Transverse colon (tissue), 4 donors: ENCODE data around the gene SCRG1. TPM values are rescaled to one million over a fixed set of nuclear protein-coding genes. Genes with fewer than 3 reads are reported as not detected.

Experiments used
- DNase-seq: peaks from one replicate; pipeline ENCODE4 v3.0.0-alpha.2; 2019
- H3K27ac ChIP-seq, 4 donors: fragments of 200-600 bp; sonication (generic); 2 replicates each; pipeline ENCODE4 v1.5.1; 2016 to 2018; ENCODE audit warnings: inconsistent platforms in 4 of 4
- H3K27me3 ChIP-seq: fragments of 200-600 bp; sonication (generic); 2 replicates; pipeline ENCODE4 v1.5.1; 2017; ENCODE audit warnings: inconsistent platforms
- H3K36me3 ChIP-seq, 4 donors: fragments of 200-600 bp; sonication (generic); 2 replicates each; pipeline ENCODE4 v1.5.1; 2017 to 2019; ENCODE audit warnings: inconsistent platforms in 4 of 4
- H3K4me1 ChIP-seq, 4 donors: fragments of 200-600 bp; sonication (generic); 2 replicates each; pipeline ENCODE4 v1.5.1; 2017 to 2020; ENCODE audit warnings: inconsistent platforms in 4 of 4
- H3K4me3 ChIP-seq, 4 donors: fragments of 200-600 bp; sonication (generic); 1 replicate in 1 of 4; 2 replicates in 3 of 4; pipeline versions ENCODE4 v1.5.1 to v1.6.1; 2017 to 2019; ENCODE audit warnings: inconsistent platforms in 4 of 4
- H3K9me3 ChIP-seq, 2 donors: fragments of 200-600 bp; sonication (generic); 2 replicates each; pipeline ENCODE4 v1.5.1; 2017 to 2019; ENCODE audit warnings: inconsistent platforms in 2 of 2
- CTCF ChIP-seq, 5 experiments: fragments of 200-600 bp in 3 of 5; fragments of 450-650 bp in 2 of 5; sonication (generic) in 3 of 5; IDR thresholded peaks; 1 replicate in 2 of 5; 2 replicates in 3 of 5; pipeline ENCODE4 v1.5.1; 2016 to 2017; ENCODE audit warnings: antibody characterized with exemption in 5 of 5, inconsistent platforms in 3 of 5, mild to moderate bottlenecking in 2 of 5, moderate library complexity in 1 of 5
- EP300 ChIP-seq: sonication (generic); formaldehyde crosslinking; IDR thresholded peaks from one replicate; pipeline ENCODE4 v1.6.1; 2017; ENCODE audit warnings: antibody characterized with exemption, low read depth
- POLR2A ChIP-seq: fragments of 450-650 bp; IDR thresholded peaks from one replicate; pipeline ENCODE4 v1.6.1; 2016; ENCODE audit warnings: antibody characterized with exemption, mild to moderate bottlenecking, moderate library complexity
- POLR2AphosphoS5 ChIP-seq, 3 donors: sonication (generic); formaldehyde crosslinking; IDR thresholded peaks; one replicate each; pipeline ENCODE4 v1.6.1; 2016; ENCODE audit warnings: antibody characterized with exemption in 3 of 3
- WGBS, 2 donors: methylation state at CpG; one replicate each; pipeline ENCODE4 v1.1.5; 2018; ENCODE audit warnings: low coverage in 1 of 2; 5-methylcytosine and 5-hydroxymethylcytosine counted together
- in situ Hi-C, 4 donors: fragments of 200-750 bp; cut with MboI; loops; one replicate each; pipeline versions ENCODE4 v1.15.0 to v1.15.1; 2017; ENCODE audit warnings: low sequenced_read_pairs in 3 of 4, low pct_ligation_motif_present in 1 of 4, low pct_unique_long_range_greater_than_20kb in 1 of 4
- intact Hi-C: fragments of 100-400 bp; cut with DNase I; formaldehyde crosslinking; loops from one replicate; pipeline ENCODE4 v1.15.1; 2023; ENCODE audit warnings: low total_unique reads
- total RNA-seq, 4 donors: library from RNA; depleted of rRNA; stranded (reverse); fragments of >200 nt; gene quantifications; one replicate each; pipeline ENCODE4 v1.1.0, GENCODE V29; 2016

SCRG1 gene
- total RNA-seq, 4 donors from 2014 or later, result 0.32 to 1.4 (median 1.0) TPM

- intact Hi-C loops (no loop called here), in situ Hi-C loops (no loop called here)
- Histone ChIP-seq H3K27me3 (no peaks in the 10 kb centered on the region), H3K27ac (no peak overlapping the region), H3K4me3 (no peak overlapping the region), H3K4me1 (peaks cover 0 to 6% (median 0%) of the 10 kb centered on the region in 4 donors), H3K9me3 (no peaks in the 10 kb centered on the region), H3K36me3 (no peaks in the 10 kb centered on the region)
- WGBS, 2 donors, result 40 to 54% methylated on average over 4 to 5 of the region's 5 CpGs
- no peak for DNase-seq
- TF ChIP-seq CTCF (IDR thresholded peaks at IDR 0.05), result peak in 3 of 5 experiments; percentile 9 to 16 (median 11)
- no peak for TF ChIP-seq POLR2A
- no peak for TF ChIP-seq POLR2AphosphoS5 (IDR thresholded peaks at IDR 0.05)
- TF ChIP-seq EP300, result no peak
Observed at GRCh38 chr4:173360587-173361221, 38.2 kb downstream of the SCRG1 start.

GRCh38 chr4:173357939-173358338, 41.0 kb downstream of the SCRG1 start:
- 62 to 69% methylated on average over 2 of the region's 2 CpGs for WGBS, 2 donors
- no peaks in the 10 kb centered on the region for H3K27me3 ChIP-seq
- H3K27ac ChIP-seq, result no peak overlapping the region
- no peak for DNase-seq
- intact Hi-C loops, result no loop called here
- no peaks in the 10 kb centered on the region for H3K36me3 ChIP-seq
- TF ChIP-seq EP300, result no peak
- TF ChIP-seq POLR2A, result no peak
- no peak for TF ChIP-seq POLR2AphosphoS5 (IDR thresholded peaks at IDR 0.05)
- no peaks in the 10 kb centered on the region for H3K9me3 ChIP-seq
- no peak overlapping the region for H3K4me3 ChIP-seq
- in situ Hi-C loops, result no loop called here
- H3K4me1 ChIP-seq, result peaks cover 0 to 6% (median 0%) of the 10 kb centered on the region in 4 donors

GRCh38 chr4:173347467-173347866, 51.4 kb downstream of the SCRG1 start:
- no peak for DNase-seq
- Histone ChIP-seq H3K27me3 (no peaks in the 10 kb centered on the region), H3K36me3 (no peaks in the 10 kb centered on the region), H3K27ac (no peak overlapping the region), H3K4me1 (no peaks in the 10 kb centered on the region), H3K9me3 (no peaks in the 10 kb centered on the region), H3K4me3 (no peak overlapping the region)
- intact Hi-C loops, result no loop called here
- in situ Hi-C loops, result no loop called here
- TF ChIP-seq EP300 (no peak), CTCF (IDR thresholded peaks at IDR 0.05) (no peak), POLR2A (no peak), POLR2AphosphoS5 (IDR thresholded peaks at IDR 0.05) (no peak)
- 100% methylated on average over 1 of the region's 1 CpG; no CpG with 5 or more reads in 1 of the 2 donors for WGBS, 2 donors

GRCh38 chr4:173346074-173346473, 52.8 kb downstream of the SCRG1 start:
- Histone ChIP-seq H3K9me3 (no peaks in the 10 kb centered on the region), H3K4me3 (no peak overlapping the region), H3K27ac (no peak overlapping the region), H3K27me3 (no peaks in the 10 kb centered on the region), H3K36me3 (no peaks in the 10 kb centered on the region), H3K4me1 (no peaks in the 10 kb centered on the region)
- TF ChIP-seq POLR2AphosphoS5 (IDR thresholded peaks at IDR 0.05) (no peak), POLR2A (no peak), CTCF (IDR thresholded peaks at IDR 0.05) (no peak), EP300 (no peak)
- in situ Hi-C loops, result no loop called here
- DNase-seq, result no peak
- 78 to 83% methylated on average over 2 of the region's 2 CpGs for WGBS, 2 donors
- intact Hi-C loops, result no loop called here

- Histone ChIP-seq H3K4me3 (no peak overlapping the region), H3K27me3 (no peaks in the 10 kb centered on the region), H3K4me1 (no peaks in the 10 kb centered on the region), H3K36me3 (no peaks in the 10 kb centered on the region), H3K9me3 (no peaks in the 10 kb centered on the region), H3K27ac (no peak overlapping the region)
- WGBS, 2 donors, result 51 to 70% methylated on average over 2 of the region's 2 CpGs
- DNase-seq, result no peak
- in situ Hi-C loops (no loop called here), intact Hi-C loops (no loop called here)
- no peak for TF ChIP-seq EP300
- no peak for TF ChIP-seq CTCF (IDR thresholded peaks at IDR 0.05)
- no peak for TF ChIP-seq POLR2A
- TF ChIP-seq POLR2AphosphoS5 (IDR thresholded peaks at IDR 0.05), result no peak
Observed at GRCh38 chr4:173345648-173346047, 53.3 kb downstream of the SCRG1 start.
